B cell (primary cell): ENCODE data around the gene ETFA. TPM values are rescaled to one million over a fixed set of nuclear protein-coding genes. Genes with fewer than 3 reads are reported as not detected.

ENCODE experiments used
- ATAC-seq: fragments of 200-7000 bp; cut with Tn5 transposase; one replicate; pipeline ENCODE4 v1.10.0; 2021; ENCODE audit warnings: low read depth, mild to moderate bottlenecking, moderate number of reproducible peaks, moderate library complexity
- CTCF ChIA-PET: fragments of 350-600 bp; sonication (Branson Sonifier 250); formaldehyde crosslinking; loops from one replicate; lab custom pipeline; 2021; ENCODE audit warnings: antibody characterized with exemption, inconsistent platforms; lab: Charles Lee
- POLR2A ChIA-PET: fragments of 350-600 bp; sonication (Branson Sonifier 250); formaldehyde crosslinking; loops from one replicate; lab custom pipeline; 2021; ENCODE audit warnings: antibody characterized with exemption; lab: Charles Lee
- DNase-seq: peaks from one replicate; pipeline ENCODE4 v3.0.0; 2013
- H2AFZ ChIP-seq: 2 replicates; pipeline ENCODE4 v1.6.1; 2012; ENCODE audit warnings: mild to moderate bottlenecking, low read depth, low read length; ENCODE audit not compliant: insufficient read depth, poor library complexity, severe bottlenecking
- H3K27ac ChIP-seq, 2 donors: 1 replicate in 1 of 2; 2 replicates in 1 of 2; pipeline ENCODE4 v1.5.1; 2012 to 2013; ENCODE audit warnings: low read length in 2 of 2, mild to moderate bottlenecking in 2 of 2, moderate library complexity in 1 of 2
- H3K27me3 ChIP-seq, 4 experiments: fragments of 200-600 bp in 1 of 4; sonication (generic) in 1 of 4; replicated peaks in 1 of 4; 1 replicate in 2 of 4; 2 replicates in 2 of 4; pipeline versions ENCODE4 v1.6.1 to v1.7.0; 2013 to 2016; ENCODE audit warnings: low read length in 3 of 4, mild to moderate bottlenecking in 2 of 4, mixed read lengths in 1 of 4, moderate library complexity in 1 of 4; ENCODE audit not compliant: insufficient read depth in 4 of 4, control insufficient read depth in 3 of 4; ENCODE audit errors: control extremely low read depth in 1 of 4
- H3K36me3 ChIP-seq, 2 experiments: replicated peaks in 1 of 2; 1 replicate in 1 of 2; 2 replicates in 1 of 2; pipeline versions ENCODE4 v1.6.1 to v1.7.1; 2013; ENCODE audit warnings: low read length in 1 of 2; ENCODE audit not compliant: insufficient read depth in 2 of 2, control insufficient read depth in 1 of 2; ENCODE audit errors: control extremely low read depth in 1 of 2, extremely low read depth in 1 of 2
- H3K4me1 ChIP-seq, 2 donors: fragments of 200-600 bp in 1 of 2; sonication (generic) in 1 of 2; 1 replicate in 1 of 2; 2 replicates in 1 of 2; pipeline versions ENCODE4 v1.5.1 to v1.6.1; 2013 to 2017; ENCODE audit warnings: low read length in 2 of 2; ENCODE audit not compliant: control insufficient read depth in 2 of 2, insufficient read depth in 2 of 2
- H3K4me2 ChIP-seq: replicated peaks from 2 replicates; pipeline ENCODE3; 2012; ENCODE audit warnings: mild to moderate bottlenecking, low read depth, low read length; ENCODE audit not compliant: poor library complexity, severe bottlenecking
- H3K4me3 ChIP-seq, 5 experiments: fragments of 200-600 bp in 1 of 5; sonication (generic) in 1 of 5; 1 replicate in 3 of 5; 2 replicates in 2 of 5; pipeline versions ENCODE4 v1.5.1 to v1.7.0; 2011 to 2016; ENCODE audit warnings: low read length in 4 of 5, mild to moderate bottlenecking in 4 of 5, low read depth in 2 of 5, control low read depth in 1 of 5, moderate library complexity in 1 of 5; ENCODE audit not compliant: insufficient read depth in 1 of 5; ENCODE audit errors: control extremely low read depth in 1 of 5, extremely low read depth in 1 of 5
- H3K79me2 ChIP-seq: fragments of 200-600 bp; sonication (generic); one replicate; pipeline ENCODE4 v1.6.0; 2016; ENCODE audit warnings: low read length; ENCODE audit not compliant: control insufficient read depth, insufficient read depth
- H3K9ac ChIP-seq: fragments of 200-600 bp; sonication (generic); 2 replicates; pipeline ENCODE4 v1.6.1; 2017; ENCODE audit warnings: mild to moderate bottlenecking, low read length, moderate library complexity
- H3K9me3 ChIP-seq, 3 donors: one replicate each; pipeline versions ENCODE4 v1.6.1 to v1.7.1; 2013; ENCODE audit warnings: low read length in 2 of 3; ENCODE audit not compliant: control insufficient read depth in 2 of 3, insufficient read depth in 1 of 3; ENCODE audit errors: control extremely low read depth in 1 of 3
- H4K20me1 ChIP-seq: 2 replicates; pipeline ENCODE4 v1.6.0; 2012; ENCODE audit warnings: mild to moderate bottlenecking, low read length; ENCODE audit not compliant: insufficient read depth, control insufficient read depth, poor library complexity, severe bottlenecking
- H3K27ac Mint-ChIP-seq: one replicate; pipeline ENCODE4 v1.8.0; 2021; ENCODE audit warnings: mixed read lengths
- H3K27me3 Mint-ChIP-seq: one replicate; pipeline ENCODE4 v1.8.0; 2021; ENCODE audit warnings: mixed read lengths
- H3K4me1 Mint-ChIP-seq: one replicate; pipeline ENCODE4 v1.8.0; 2021; ENCODE audit warnings: mixed read lengths
- H3K4me3 Mint-ChIP-seq: one replicate; pipeline ENCODE4 v1.8.0; 2021; ENCODE audit warnings: mixed read lengths
- H3K9me3 Mint-ChIP-seq: one replicate; pipeline ENCODE4 v1.8.0; 2022; ENCODE audit warnings: mixed read lengths; ENCODE audit not compliant: insufficient read depth
- EZH2 ChIP-seq: IDR thresholded peaks from 2 replicates; pipeline ENCODE4 v1.6.1; 2012; ENCODE audit warnings: borderline replicate concordance, low read depth, mild to moderate bottlenecking, moderate library complexity, low read length; ENCODE audit not compliant: insufficient read depth, poor library complexity, severe bottlenecking
- WGBS: methylation state at CpG from one replicate; pipeline ENCODE4 v1.1.5; 2013; ENCODE audit warnings: missing lambda C conversion rate; ENCODE audit not compliant: insufficient coverage; 5-methylcytosine and 5-hydroxymethylcytosine counted together
- intact Hi-C: fragments of 100-400 bp; cut with micrococcal nuclease; formaldehyde crosslinking; loops from one replicate; pipeline ENCODE4 v1.10.0; 2022
- polyA plus RNA-seq: library from polyadenylated mRNA; depleted of rRNA; stranded (reverse); fragments of >200 nt; gene quantifications from 2 replicates; pipeline ENCODE4 v1.2.3, GENCODE V29; 2012
- total RNA-seq, 2 donors: library from RNA; stranded (reverse); fragments of 120-200 nt in 1 of 2; gene quantifications; 1 replicate in 1 of 2; 2 replicates in 1 of 2; pipeline versions ENCODE4 v1.2.3 to v1.2.4, GENCODE V29; 2013 to 2022
- TF ChIP-seq, protein P1 (sequence below): fragments of 200-600 bp; IDR thresholded peaks from one replicate; pipeline ENCODE4 v1.8.0; 2022; ENCODE audit warnings: antibody characterized with exemption, mild to moderate bottlenecking

The ETFA gene
- total and polyA plus RNA-seq, 2 donors (not counting 1 experiment from before 2014, with no cell fraction given), result 34.9 to 68.8 TPM

DNA sequence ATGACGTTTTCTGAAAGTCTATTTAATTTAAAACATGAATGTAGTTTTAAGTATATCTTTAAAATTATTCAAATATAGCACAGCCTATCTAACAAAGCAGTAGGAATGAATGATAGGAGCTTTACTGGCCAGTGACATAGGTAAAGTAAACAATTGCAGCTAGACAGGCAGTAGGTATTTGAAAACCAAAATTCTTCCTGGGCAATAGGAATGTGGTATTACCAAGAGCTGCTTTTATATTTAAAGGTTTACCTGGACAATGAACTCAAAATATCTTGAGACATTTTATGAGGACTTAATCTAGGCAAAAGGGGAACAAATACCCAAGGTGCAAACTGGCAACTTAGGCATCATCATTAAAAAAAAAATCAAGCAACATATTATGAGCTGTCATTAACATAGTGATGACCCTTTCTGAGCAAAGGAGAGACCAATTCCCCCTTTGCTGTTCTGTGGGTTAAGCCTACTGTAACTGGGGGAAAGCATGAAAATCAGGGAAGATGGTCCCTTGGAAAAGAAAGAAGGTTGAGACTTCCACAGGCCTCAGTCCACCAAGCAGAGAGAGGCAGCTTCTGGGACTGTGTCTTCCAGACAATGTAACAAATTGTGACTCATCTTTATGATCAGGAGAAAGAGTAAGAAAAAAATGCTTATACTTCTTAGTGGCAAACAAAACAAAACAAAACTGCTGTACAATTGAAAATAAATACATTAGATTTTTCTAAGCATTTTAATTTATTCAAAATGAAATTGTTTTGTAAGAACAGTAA lies 38.2 kb upstream of the ETFA start:
- TF ChIP-seq, protein P1, sequence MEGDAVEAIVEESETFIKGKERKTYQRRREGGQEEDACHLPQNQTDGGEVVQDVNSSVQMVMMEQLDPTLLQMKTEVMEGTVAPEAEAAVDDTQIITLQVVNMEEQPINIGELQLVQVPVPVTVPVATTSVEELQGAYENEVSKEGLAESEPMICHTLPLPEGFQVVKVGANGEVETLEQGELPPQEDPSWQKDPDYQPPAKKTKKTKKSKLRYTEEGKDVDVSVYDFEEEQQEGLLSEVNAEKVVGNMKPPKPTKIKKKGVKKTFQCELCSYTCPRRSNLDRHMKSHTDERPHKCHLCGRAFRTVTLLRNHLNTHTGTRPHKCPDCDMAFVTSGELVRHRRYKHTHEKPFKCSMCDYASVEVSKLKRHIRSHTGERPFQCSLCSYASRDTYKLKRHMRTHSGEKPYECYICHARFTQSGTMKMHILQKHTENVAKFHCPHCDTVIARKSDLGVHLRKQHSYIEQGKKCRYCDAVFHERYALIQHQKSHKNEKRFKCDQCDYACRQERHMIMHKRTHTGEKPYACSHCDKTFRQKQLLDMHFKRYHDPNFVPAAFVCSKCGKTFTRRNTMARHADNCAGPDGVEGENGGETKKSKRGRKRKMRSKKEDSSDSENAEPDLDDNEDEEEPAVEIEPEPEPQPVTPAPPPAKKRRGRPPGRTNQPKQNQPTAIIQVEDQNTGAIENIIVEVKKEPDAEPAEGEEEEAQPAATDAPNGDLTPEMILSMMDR, result no peak
- no peak for TF ChIP-seq EZH2
- Histone ChIP-seq H3K36me3 (no peaks in the 10 kb centered on the region), H3K27ac (no peak overlapping the region), H4K20me1 (no peaks in the 10 kb centered on the region), H3K4me3 (no peak overlapping the region), H3K9ac (no peak overlapping the region), H3K27me3 (peaks cover 6 to 40% (median 34%) of the 10 kb centered on the region in 4 experiments), H2AFZ (no peak overlapping the region), H3K4me2 (no peak overlapping the region), H3K79me2 (no peaks in the 10 kb centered on the region), H3K4me1 (peaks cover 24 to 28% of the 10 kb centered on the region in 2 donors), H3K9me3 (peaks cover 0 to 14% (median 7%) of the 10 kb centered on the region in 3 donors)
- no peak for DNase-seq
- intact Hi-C loops, result no loop called here
- peaks cover 18% of the 10 kb centered on the region for H3K4me1 Mint-ChIP-seq
- H3K4me3 Mint-ChIP-seq, result no peak overlapping the region
- ChIA-PET CTCF (no interaction called here), POLR2A (no interaction called here)
- H3K27me3 Mint-ChIP-seq, result peaks cover 26% of the 10 kb centered on the region
- H3K9me3 Mint-ChIP-seq, result no peaks in the 10 kb centered on the region
- no CpG with 5 or more reads among the region's 1 CpG for WGBS
- ATAC-seq, result no peak
- H3K27ac Mint-ChIP-seq, result no peak overlapping the region

DNA sequence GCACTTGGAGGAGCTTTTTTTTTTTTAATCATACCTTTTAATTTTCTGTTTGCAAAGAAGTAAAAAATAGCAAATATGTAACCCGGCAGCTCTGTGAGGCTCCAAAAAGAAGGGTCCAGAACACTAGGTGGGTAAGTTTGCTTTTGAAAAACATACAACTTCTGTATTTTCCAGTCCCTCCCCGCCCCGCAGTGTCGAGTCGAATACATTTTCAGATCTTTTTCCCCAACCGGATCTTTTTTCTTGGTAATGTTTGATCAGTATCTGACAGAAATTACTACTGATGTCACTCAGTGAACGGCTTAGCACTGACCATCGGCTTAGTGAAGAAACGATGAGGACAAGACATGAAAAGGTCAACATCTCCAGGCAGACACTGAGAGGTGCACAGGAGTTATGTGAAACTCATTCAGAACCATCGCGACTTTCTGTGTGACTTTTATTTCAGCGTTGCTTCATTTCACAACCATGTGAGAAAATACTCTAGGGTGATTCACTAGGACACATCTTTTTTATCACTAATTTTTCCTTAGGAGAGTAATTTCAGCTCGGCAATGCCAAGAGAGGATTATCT lies 36.3 kb upstream of the ETFA start:
- ATAC-seq (no peak), DNase-seq (peak; percentile 24)
- CTCF ChIA-PET, result no interaction called here
- Histone ChIP-seq H3K27me3 (peaks cover 10 to 57% (median 49%) of the 10 kb centered on the region in 4 experiments), H3K79me2 (no peaks in the 10 kb centered on the region), H3K27ac (no peak overlapping the region), H3K4me1 (peaks cover 33 to 42% of the 10 kb centered on the region in 2 donors), H3K9me3 (peaks cover 3 to 24% (median 10%) of the 10 kb centered on the region in 3 donors), H4K20me1 (peaks cover 9% of the 10 kb centered on the region), H3K9ac (no peak overlapping the region), H3K4me2 (peak overlapping the region; percentile 90), H2AFZ (no peak overlapping the region), H3K36me3 (no peaks in the 10 kb centered on the region), H3K4me3 (peak overlapping the region in 1 of 5 experiments; percentile 55)
- POLR2A ChIA-PET, result no interaction called here
- no peak overlapping the region for H3K27ac Mint-ChIP-seq
- peaks cover 40% of the 10 kb centered on the region for H3K27me3 Mint-ChIP-seq
- peaks cover 18% of the 10 kb centered on the region for H3K4me1 Mint-ChIP-seq
- no peaks in the 10 kb centered on the region for H3K9me3 Mint-ChIP-seq
- H3K4me3 Mint-ChIP-seq, result peak overlapping the region; percentile 7
- WGBS, result 58% methylated on average over 3 of the region's 13 CpGs
- intact Hi-C loops, result no loop called here
- TF ChIP-seq EZH2, result no peak
- TF ChIP-seq, protein P1, result no peak
